GM23248 (cell line): ENCODE data around the gene LPGAT1. TPM values are rescaled to one million over a fixed set of nuclear protein-coding genes. Genes with fewer than 3 reads are reported as not detected.

Source experiments
- DNase-seq: peaks from one replicate; pipeline ENCODE4 v3.0.0-alpha.2; 2015
- H2AFZ ChIP-seq: fragments of 200-600 bp; sonication (generic); 2 replicates; pipeline ENCODE4 v1.6.1; 2016; ENCODE audit warnings: antibody characterized with exemption
- H3F3A ChIP-seq: fragments of 200-600 bp; sonication (generic); 2 replicates; pipeline ENCODE4 v1.6.1; 2016; ENCODE audit warnings: mild to moderate bottlenecking, antibody characterized with exemption, mixed run types; ENCODE audit not compliant: insufficient read depth
- H3K27ac ChIP-seq: fragments of 200-600 bp; sonication (generic); 2 replicates; pipeline ENCODE4 v1.5.1; 2016; ENCODE audit warnings: mild to moderate bottlenecking
- H3K27me3 ChIP-seq: fragments of 200-600 bp; sonication (generic); replicated peaks from 2 replicates; pipeline ENCODE4 v1.6.1; 2016; ENCODE audit warnings: mild to moderate bottlenecking; ENCODE audit not compliant: insufficient read depth
- H3K36me3 ChIP-seq: fragments of 200-600 bp; sonication (generic); 2 replicates; pipeline ENCODE4 v1.6.1; 2016; ENCODE audit warnings: low read depth, mild to moderate bottlenecking
- H3K4me1 ChIP-seq: fragments of 200-600 bp; sonication (generic); 2 replicates; pipeline ENCODE4 v1.6.1; 2016; ENCODE audit warnings: mild to moderate bottlenecking; ENCODE audit not compliant: insufficient read depth
- H3K4me2 ChIP-seq: fragments of 200-600 bp; sonication (generic); one replicate; pipeline ENCODE4 v1.6.1; 2016; ENCODE audit warnings: mild to moderate bottlenecking; ENCODE audit not compliant: unreplicated experiment
- H3K4me3 ChIP-seq: fragments of 200-600 bp; sonication (generic); 2 replicates; pipeline ENCODE4 v1.5.1; 2016; ENCODE audit warnings: mild to moderate bottlenecking
- H3K79me2 ChIP-seq: fragments of 200-600 bp; sonication (generic); 2 replicates; pipeline ENCODE4 v1.6.1; 2016; ENCODE audit warnings: mild to moderate bottlenecking; ENCODE audit not compliant: insufficient read depth
- H3K9ac ChIP-seq: fragments of 200-600 bp; sonication (generic); 2 replicates; pipeline ENCODE4 v1.6.1; 2016; ENCODE audit warnings: mild to moderate bottlenecking
- H3K9me2 ChIP-seq: fragments of 200-600 bp; sonication (generic); 2 replicates; pipeline ENCODE4 v1.6.1; 2016; ENCODE audit warnings: mixed run types, mild to moderate bottlenecking, moderate library complexity; ENCODE audit not compliant: insufficient read depth
- H3K9me3 ChIP-seq: fragments of 200-600 bp; sonication (generic); one replicate; pipeline ENCODE4 v1.6.1; 2017; ENCODE audit warnings: low read depth
- H4K20me1 ChIP-seq: fragments of 200-600 bp; sonication (generic); 2 replicates; pipeline ENCODE4 v1.6.0; 2016; ENCODE audit not compliant: insufficient read depth
- EZH2 ChIP-seq: fragments of 200-600 bp; sonication (generic); IDR thresholded peaks from 2 replicates; pipeline ENCODE4 v1.6.1; 2018; ENCODE audit warnings: antibody characterized with exemption, mild to moderate bottlenecking; ENCODE audit not compliant: insufficient read depth, poor library complexity, severe bottlenecking
- EZH2phosphoT487 ChIP-seq: fragments of 200-600 bp; sonication (generic); IDR thresholded peaks from 2 replicates; pipeline ENCODE4 v1.6.1; 2018; ENCODE audit warnings: antibody characterized with exemption, moderate library complexity, mild to moderate bottlenecking, low read depth; ENCODE audit not compliant: insufficient read depth
- WGBS, 2 experiments: methylation state at CpG; one replicate each; pipeline ENCODE4 v1.1.6; 2015 to 2017; ENCODE audit warnings: low lambda C conversion rate in 2 of 2, low coverage in 1 of 2; ENCODE audit errors: missing lambda C conversion rate in 2 of 2; 5-methylcytosine and 5-hydroxymethylcytosine counted together
- in situ Hi-C: fragments of 300-500 bp; cut with MboI; formaldehyde crosslinking; loops from 2 replicates; pipeline ENCODE4 v1.15.0; 2020
- polyA plus RNA-seq: library from polyadenylated mRNA; unstranded; fragments of >200 nt; fragmentation: Nextera tagmentation; extraction: Ambion mirVana; gene quantifications from 2 replicates; pipeline ENCODE4 v1.2.1, GENCODE V29; 2016
- total RNA-seq: library from RNA; depleted of rRNA; stranded (reverse); fragments of >200 nt; shearing (Covaris generic); gene quantifications from 2 replicates; pipeline ENCODE4 v1.2.3, GENCODE V29; 2014

The LPGAT1 gene
- total and polyA plus RNA-seq, 2 experiments from 2014 or later = 13.5 to 62.4 TPM

GRCh38 chr1:211739671-211740411 lies 90.7 kb downstream of the LPGAT1 start:
- Histone ChIP-seq H3K4me3 (no peak overlapping the region), H3K9me3 (no peaks in the 10 kb centered on the region), H3F3A (peaks cover 5% of the 10 kb centered on the region; the same call in 1 of the 2 replicates), H3K4me2 (no peak overlapping the region), H3K27me3 (no peaks in the 10 kb centered on the region), H3K4me1 (peaks cover 12% of the 10 kb centered on the region), H3K79me2 (no peaks in the 10 kb centered on the region), H3K9me2 (no peaks in the 10 kb centered on the region), H3K27ac (no peak overlapping the region), H2AFZ (no peak overlapping the region), H3K36me3 (no peaks in the 10 kb centered on the region), H4K20me1 (no peaks in the 10 kb centered on the region), H3K9ac (no peak overlapping the region)
- no peak for TF ChIP-seq EZH2phosphoT487
- TF ChIP-seq EZH2 = no peak
- DNase-seq = no peak
- in situ Hi-C loops = no loop called here
- 44 to 48% methylated on average over 6 of the region's 6 CpGs for WGBS, 2 experiments

- no peaks in the 10 kb centered on the region for H3K36me3 ChIP-seq
- 64 to 69% methylated on average over 2 of the region's 2 CpGs for WGBS, 2 experiments
- no peak for DNase-seq
- H2AFZ ChIP-seq = no peak overlapping the region
- peaks cover 5% of the 10 kb centered on the region; the same call in 1 of the 2 replicates for H3F3A ChIP-seq
- H3K27me3 ChIP-seq = no peaks in the 10 kb centered on the region
- no peak overlapping the region for H3K27ac ChIP-seq
- TF ChIP-seq EZH2 = no peak
- no peak for TF ChIP-seq EZH2phosphoT487
- no peaks in the 10 kb centered on the region for H3K9me3 ChIP-seq
- no peaks in the 10 kb centered on the region for H3K79me2 ChIP-seq
- no peak overlapping the region for H3K9ac ChIP-seq
- no peaks in the 10 kb centered on the region for H3K9me2 ChIP-seq
- no peaks in the 10 kb centered on the region for H4K20me1 ChIP-seq
- peaks cover 12% of the 10 kb centered on the region for H3K4me1 ChIP-seq
- H3K4me2 ChIP-seq = no peak overlapping the region
- no peak overlapping the region for H3K4me3 ChIP-seq
- in situ Hi-C loops = no loop called here
Measured at GRCh38 chr1:211738691-211739301, 91.8 kb downstream of the LPGAT1 start.

- no peak overlapping the region for H3K4me2 ChIP-seq
- DNase-seq = no peak
- 83 to 85% methylated on average over 9 of the region's 9 CpGs for WGBS, 2 experiments
Measured at GRCh38 chr1:211738096-211738690, 92.4 kb downstream of the LPGAT1 start.

GRCh38 chr1:211737115-211738035 lies 93.2 kb downstream of the LPGAT1 start:
- 81 to 84% methylated on average over 15 of the region's 15 CpGs for WGBS, 2 experiments
- H4K20me1 ChIP-seq = no peaks in the 10 kb centered on the region
- no peak for TF ChIP-seq EZH2
- TF ChIP-seq EZH2phosphoT487 = no peak

More at GRCh38 chr1:211738096-211738690, 92.4 kb downstream of the LPGAT1 start:
- Histone ChIP-seq H3K9me3 (no peaks in the 10 kb centered on the region), H4K20me1 (no peaks in the 10 kb centered on the region), H3K4me1 (peaks cover 12% of the 10 kb centered on the region), H3K9me2 (no peaks in the 10 kb centered on the region), H3K9ac (no peak overlapping the region), H3K27me3 (no peaks in the 10 kb centered on the region), H2AFZ (no peak overlapping the region), H3K27ac (no peak overlapping the region), H3K4me3 (no peak overlapping the region), H3F3A (peaks cover 5% of the 10 kb centered on the region; the same call in 1 of the 2 replicates), H3K36me3 (no peaks in the 10 kb centered on the region), H3K79me2 (no peaks in the 10 kb centered on the region)
- in situ Hi-C loops = no loop called here
- TF ChIP-seq EZH2 = no peak
- TF ChIP-seq EZH2phosphoT487 = no peak

More at GRCh38 chr1:211737115-211738035, 93.2 kb downstream of the LPGAT1 start:
- peaks cover 12% of the 10 kb centered on the region for H3K4me1 ChIP-seq
- in situ Hi-C loops = no loop called here
- H3K27ac ChIP-seq = no peak overlapping the region
- H3F3A ChIP-seq = peaks cover 5% of the 10 kb centered on the region; the same call in 1 of the 2 replicates
- no peak overlapping the region for H3K9ac ChIP-seq
- H3K9me3 ChIP-seq = no peaks in the 10 kb centered on the region
- no peaks in the 10 kb centered on the region for H3K27me3 ChIP-seq
- no peaks in the 10 kb centered on the region for H3K36me3 ChIP-seq
- H2AFZ ChIP-seq = no peak overlapping the region
- H3K4me2 ChIP-seq = no peak overlapping the region
- H3K4me3 ChIP-seq = no peak overlapping the region
- no peaks in the 10 kb centered on the region for H3K9me2 ChIP-seq
- no peaks in the 10 kb centered on the region for H3K79me2 ChIP-seq
- no peak for DNase-seq
